ENCODE results near the gene POLR1C. TPM values are rescaled to one million over a fixed set of nuclear protein-coding genes. Genes with fewer than 3 reads are reported as not detected.

The POLR1C gene
- total RNA-seq, 6 donors from 2014 or later = 14.2 to 41.4 (median 24.5) TPM

GRCh38 chr6:43509984-43510826 is 6.7 kb upstream of the POLR1C start, which contains the start of gene LRRC73:
TSS of gene LRRC73 (minus strand) at chr6:43510346. CDS start at chr6:43509785, 561 bp downstream.
- H3K4me1 ChIP-seq = peaks cover 25 to 52% (median 39%) of the 10 kb centered on the region in 4 donors
- H3K36me3 ChIP-seq = peaks cover 18 to 53% (median 44%) of the 10 kb centered on the region in 4 donors
- peak within 1 kb of the TSS in 3 of 4 donors; percentile 45 to 69 (median 50) for H3K27ac ChIP-seq
- TF ChIP-seq POLR2A (IDR thresholded peaks at IDR 0.05) = peak in 2 of 4 donors; percentile 9 to 56
- no peak for TF ChIP-seq CTCF (IDR thresholded peaks at IDR 0.05)
- no peak for TF ChIP-seq EP300 (IDR thresholded peaks at IDR 0.05)
- TF ChIP-seq POLR2AphosphoS5 (IDR thresholded peaks at IDR 0.05) = peak in 1 of 2 donors; percentile 60
- H3K27me3 ChIP-seq = peaks cover 0 to 8% (median 5%) of the 10 kb centered on the region in 4 donors
- H3K4me3 ChIP-seq = peak within 1 kb of the TSS; percentile 73 to 79 (median 76)
- ATAC-seq (ENCODE audit: low FRiP score in 2 of 2) = peak; percentile 87 to 96
- peak; percentile 87 to 99 for DNase-seq
- 27 to 39% methylated on average over 10 to 43 of the region's 96 CpGs for WGBS, 2 donors
- H3K9me3 ChIP-seq = no peaks in the 10 kb centered on the region

GRCh38 chr6:43510827-43511163 is 6.1 kb upstream of the POLR1C start:
- Histone ChIP-seq H3K27ac (peak overlapping the region in 3 of 4 donors; percentile 45 to 69 (median 50)), H3K4me3 (peak overlapping the region in 3 of 4 donors; percentile 73 to 79 (median 74)), H3K27me3 (peaks cover 0 to 8% (median 5%) of the 10 kb centered on the region in 4 donors), H3K9me3 (no peaks in the 10 kb centered on the region), H3K4me1 (peaks cover 31 to 58% (median 45%) of the 10 kb centered on the region in 4 donors), H3K36me3 (peaks cover 18 to 53% (median 42%) of the 10 kb centered on the region in 4 donors)
- no peak for TF ChIP-seq POLR2AphosphoS5 (IDR thresholded peaks at IDR 0.05)
- no peak for TF ChIP-seq CTCF (IDR thresholded peaks at IDR 0.05)
- no peak for TF ChIP-seq EP300 (IDR thresholded peaks at IDR 0.05)
- no peak for TF ChIP-seq POLR2A (IDR thresholded peaks at IDR 0.05)
- WGBS, 2 donors = 67 to 88% methylated on average over 5 to 10 of the region's 10 CpGs
- DNase-seq (no peak), ATAC-seq (ENCODE audit: low FRiP score in 2 of 2) (no peak)

- H3K4me1 ChIP-seq = peaks cover 29 to 58% (median 46%) of the 10 kb centered on the region in 4 donors
Measured at GRCh38 chr6:43511824-43512415, 5.0 kb upstream of the POLR1C start.

GRCh38 chr6:43515808-43516207 is 1.1 kb upstream of the POLR1C start:
- peaks cover 30 to 51% (median 44%) of the 10 kb centered on the region in 4 donors for H3K4me1 ChIP-seq
- WGBS, 2 donors = 59 to 60% methylated on average over 9 of the region's 9 CpGs
- ATAC-seq (ENCODE audit: low FRiP score in 2 of 2) (no peak), DNase-seq (no peak)
- H3K27ac ChIP-seq = peak overlapping the region; percentile 82 to 93 (median 89)
- peaks cover 27 to 68% (median 57%) of the 10 kb centered on the region in 4 donors for H3K36me3 ChIP-seq
- no peaks in the 10 kb centered on the region for H3K9me3 ChIP-seq
- peak overlapping the region; percentile 64 to 89 (median 84) for H3K4me3 ChIP-seq
- H3K27me3 ChIP-seq = no peaks in the 10 kb centered on the region
- TF ChIP-seq POLR2A (IDR thresholded peaks at IDR 0.05) (no peak), EP300 (IDR thresholded peaks at IDR 0.05) (no peak), POLR2AphosphoS5 (IDR thresholded peaks at IDR 0.05) (no peak), CTCF (IDR thresholded peaks at IDR 0.05) (no peak)

More at GRCh38 chr6:43511824-43512415, 5.0 kb upstream of the POLR1C start:
- ATAC-seq (ENCODE audit: low FRiP score in 2 of 2) (no peak), DNase-seq (no peak)
- H3K27me3 ChIP-seq = peaks cover 0 to 8% (median 5%) of the 10 kb centered on the region in 4 donors
- H3K27ac ChIP-seq = no peak overlapping the region
- no peaks in the 10 kb centered on the region for H3K9me3 ChIP-seq
- TF ChIP-seq POLR2AphosphoS5 (IDR thresholded peaks at IDR 0.05) = no peak
- TF ChIP-seq POLR2A (IDR thresholded peaks at IDR 0.05) = no peak
- TF ChIP-seq EP300 (IDR thresholded peaks at IDR 0.05) = no peak
- TF ChIP-seq CTCF (IDR thresholded peaks at IDR 0.05) = no peak
- H3K4me3 ChIP-seq = no peak overlapping the region
- H3K36me3 ChIP-seq = peaks cover 18 to 49% (median 41%) of the 10 kb centered on the region in 4 donors
- 70 to 81% methylated on average over 11 of the region's 11 CpGs for WGBS, 2 donors

Data from upper lobe of left lung (tissue), 6 donors.